HG03575 (cell line): Measurements from ENCODE around the gene CFAP65.

Source experiments
- ATAC-seq: cut with Tn5 transposase; IDR thresholded peaks from one replicate; pipeline ENCODE4 v1.9.1; 2021; ENCODE audit not compliant: unreplicated experiment, insufficient number of reproducible peaks, low FRiP score; ENCODE audit errors: extremely low read depth

The CFAP65 gene

GRCh38 chr2:218960309-218961165, 80.8 kb downstream of the CFAP65 start:
- ATAC-seq = no peak

GRCh38 chr2:218959761-218960308, 81.5 kb downstream of the CFAP65 start:
- no peak for ATAC-seq

GRCh38 chr2:218959141-218959731, 82.1 kb downstream of the CFAP65 start, which contains the start of gene CDK5R2:
TSS of gene CDK5R2 (plus strand) at chr2:218959666. CDS start at chr2:218959821, 155 bp downstream.
- no peak for ATAC-seq

- no peak for ATAC-seq
Observed at GRCh38 chr2:218958276-218958675, 83.0 kb downstream of the CFAP65 start.

- no peak for ATAC-seq
Observed at GRCh38 chr2:218957671-218958070, 83.6 kb downstream of the CFAP65 start.

GRCh38 chr2:218956039-218956438, 85.3 kb downstream of the CFAP65 start:
- ATAC-seq = no peak

- ATAC-seq = no peak
Observed at GRCh38 chr2:218954541-218955300, 86.6 kb downstream of the CFAP65 start.

GRCh38 chr2:218953366-218953954, 87.9 kb downstream of the CFAP65 start:
- no peak for ATAC-seq
